Measurements from ENCODE around the gene ARRDC3.

DNA sequence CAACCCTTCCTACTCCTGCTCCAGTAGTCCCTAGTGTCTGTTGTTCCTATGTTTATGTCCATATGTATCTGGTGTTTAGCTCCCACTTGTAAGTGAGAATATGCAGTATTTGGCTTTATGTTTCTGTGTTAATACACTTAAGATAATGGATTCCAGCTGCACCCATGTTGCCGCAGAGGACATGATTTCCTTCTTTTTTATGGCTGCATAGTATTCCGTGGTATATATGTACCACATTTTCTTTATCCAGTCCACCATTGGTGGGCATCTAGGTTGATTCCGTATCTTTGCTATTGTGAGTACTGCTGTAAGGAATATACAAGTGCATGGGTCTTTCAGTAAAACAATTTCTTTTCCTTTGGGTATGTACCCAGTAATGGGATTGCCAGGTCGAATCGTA lies 5.2 kb upstream of the ARRDC3 start:
- TF ChIP-seq, protein P1, sequence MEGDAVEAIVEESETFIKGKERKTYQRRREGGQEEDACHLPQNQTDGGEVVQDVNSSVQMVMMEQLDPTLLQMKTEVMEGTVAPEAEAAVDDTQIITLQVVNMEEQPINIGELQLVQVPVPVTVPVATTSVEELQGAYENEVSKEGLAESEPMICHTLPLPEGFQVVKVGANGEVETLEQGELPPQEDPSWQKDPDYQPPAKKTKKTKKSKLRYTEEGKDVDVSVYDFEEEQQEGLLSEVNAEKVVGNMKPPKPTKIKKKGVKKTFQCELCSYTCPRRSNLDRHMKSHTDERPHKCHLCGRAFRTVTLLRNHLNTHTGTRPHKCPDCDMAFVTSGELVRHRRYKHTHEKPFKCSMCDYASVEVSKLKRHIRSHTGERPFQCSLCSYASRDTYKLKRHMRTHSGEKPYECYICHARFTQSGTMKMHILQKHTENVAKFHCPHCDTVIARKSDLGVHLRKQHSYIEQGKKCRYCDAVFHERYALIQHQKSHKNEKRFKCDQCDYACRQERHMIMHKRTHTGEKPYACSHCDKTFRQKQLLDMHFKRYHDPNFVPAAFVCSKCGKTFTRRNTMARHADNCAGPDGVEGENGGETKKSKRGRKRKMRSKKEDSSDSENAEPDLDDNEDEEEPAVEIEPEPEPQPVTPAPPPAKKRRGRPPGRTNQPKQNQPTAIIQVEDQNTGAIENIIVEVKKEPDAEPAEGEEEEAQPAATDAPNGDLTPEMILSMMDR (IDR thresholded peaks at IDR 0.05; ENCODE audit: control extremely low read depth in 1 of 3, insufficient read depth in 1 of 3, low read depth in 1 of 3, low read length in 3 of 3): no peak
- no peak for TF ChIP-seq NRF1 (IDR thresholded peaks at IDR 0.05; ENCODE audit: low read depth, low read length)
- TF ChIP-seq GTF2F1 (IDR thresholded peaks at IDR 0.05; ENCODE audit: borderline replicate concordance, low read depth, low read length): no peak
- TF ChIP-seq HDAC2 (IDR thresholded peaks at IDR 0.05; ENCODE audit: borderline replicate concordance in 1 of 2, low read depth in 2 of 2, low read length in 2 of 2): no peak
